KOPT-K1 (cell line): ENCODE data around the gene ASRGL1.

ENCODE experiments used
- H3K27ac ChIP-seq: fragments of 200-600 bp; sonication (generic); 2 replicates; pipeline ENCODE4 v1.5.1; 2016; ENCODE audit warnings: antibody characterized with exemption, mild to moderate bottlenecking, low read depth, low read length; ENCODE audit not compliant: poor library complexity, severe bottlenecking
- H3K36me3 ChIP-seq: fragments of 200-600 bp; sonication (generic); 2 replicates; pipeline ENCODE4 v1.5.1; 2017; ENCODE audit warnings: antibody characterized with exemption, mild to moderate bottlenecking, low read length, moderate library complexity; ENCODE audit not compliant: insufficient read depth
- H3K9me3 ChIP-seq: fragments of 200-600 bp; sonication (generic); 2 replicates; pipeline ENCODE4 v1.5.1; 2017; ENCODE audit warnings: antibody characterized with exemption, low read length, mild to moderate bottlenecking; ENCODE audit not compliant: insufficient read depth, poor library complexity, severe bottlenecking

The ASRGL1 gene

GRCh38 chr11:62430425-62430824 lies 93.2 kb downstream of the ASRGL1 start:
- Histone ChIP-seq H3K36me3 (no peaks in the 10 kb centered on the region), H3K27ac (no peak overlapping the region)

GRCh38 chr11:62431171-62431901 lies 94.1 kb downstream of the ASRGL1 start:
- H3K36me3 ChIP-seq, result no peaks in the 10 kb centered on the region
- no peak overlapping the region for H3K27ac ChIP-seq

More at GRCh38 chr11:62430425-62430824, 93.2 kb downstream of the ASRGL1 start:
- no peaks in the 10 kb centered on the region for H3K9me3 ChIP-seq

GRCh38 chr11:62432695-62433094 lies 95.4 kb downstream of the ASRGL1 start:
- Histone ChIP-seq H3K27ac (no peak overlapping the region), H3K36me3 (no peaks in the 10 kb centered on the region), H3K9me3 (no peaks in the 10 kb centered on the region)

More at GRCh38 chr11:62431171-62431901, 94.1 kb downstream of the ASRGL1 start:
- no peaks in the 10 kb centered on the region for H3K9me3 ChIP-seq

DNA sequence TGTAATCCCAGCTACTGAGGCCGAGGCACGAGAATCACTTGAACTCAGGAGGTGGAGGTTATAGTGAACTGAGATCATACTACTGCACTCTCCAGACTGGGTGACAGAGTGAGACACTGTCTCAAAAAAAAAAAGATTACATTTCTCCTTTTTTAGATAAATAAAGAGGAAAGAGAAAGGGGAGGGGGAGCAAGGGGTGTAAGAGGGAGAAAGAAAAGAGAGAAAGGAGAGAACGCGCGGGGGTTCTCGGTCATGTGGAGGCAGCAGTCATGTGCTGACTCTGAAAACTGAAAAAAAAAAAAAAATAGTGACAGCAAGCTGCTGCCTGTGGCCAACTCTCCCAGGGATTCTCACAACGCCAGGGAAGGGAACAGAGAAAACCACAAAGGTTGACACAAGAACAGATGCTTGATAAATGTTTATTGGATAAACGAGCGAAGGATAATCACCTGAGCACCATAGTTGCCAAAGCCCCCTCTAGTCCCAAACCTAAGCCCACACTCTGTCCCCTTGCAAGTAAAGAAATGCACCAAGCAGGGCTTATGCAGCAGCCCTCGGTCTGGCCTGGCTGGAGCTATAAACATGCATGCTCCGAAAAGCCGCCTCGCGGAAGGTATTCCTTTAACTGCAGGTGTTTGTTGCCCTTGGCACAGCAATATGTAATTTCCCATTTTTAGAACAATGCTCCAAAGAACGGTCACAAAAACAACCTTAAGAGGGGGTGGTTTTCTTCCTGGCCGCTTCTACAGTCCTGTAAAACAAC lies 96.1 kb downstream of the ASRGL1 start:
- no peak overlapping the region for H3K27ac ChIP-seq
- H3K9me3 ChIP-seq, result no peaks in the 10 kb centered on the region
- H3K36me3 ChIP-seq, result no peaks in the 10 kb centered on the region

DNA sequence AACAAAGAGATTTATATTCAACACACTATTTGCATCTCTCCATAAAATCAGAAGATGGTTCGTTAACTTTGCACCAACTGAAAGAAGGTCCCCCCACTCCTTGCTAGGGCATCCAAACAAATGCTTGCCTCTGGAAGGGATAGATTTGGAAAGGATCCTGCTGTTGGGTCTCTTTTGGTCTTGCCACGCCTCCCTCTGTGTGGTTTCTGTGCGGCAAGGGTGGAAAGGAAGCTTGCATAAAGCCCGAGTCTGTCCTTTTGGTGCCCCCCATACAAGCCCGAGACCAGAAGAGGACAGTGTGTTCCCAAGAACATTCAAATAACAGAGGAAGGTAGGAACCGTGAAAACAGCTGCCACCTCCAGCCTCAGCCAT lies 96.6 kb downstream of the ASRGL1 start:
- H3K27ac ChIP-seq, result no peak overlapping the region
- no peaks in the 10 kb centered on the region for H3K36me3 ChIP-seq
- no peaks in the 10 kb centered on the region for H3K9me3 ChIP-seq

DNA sequence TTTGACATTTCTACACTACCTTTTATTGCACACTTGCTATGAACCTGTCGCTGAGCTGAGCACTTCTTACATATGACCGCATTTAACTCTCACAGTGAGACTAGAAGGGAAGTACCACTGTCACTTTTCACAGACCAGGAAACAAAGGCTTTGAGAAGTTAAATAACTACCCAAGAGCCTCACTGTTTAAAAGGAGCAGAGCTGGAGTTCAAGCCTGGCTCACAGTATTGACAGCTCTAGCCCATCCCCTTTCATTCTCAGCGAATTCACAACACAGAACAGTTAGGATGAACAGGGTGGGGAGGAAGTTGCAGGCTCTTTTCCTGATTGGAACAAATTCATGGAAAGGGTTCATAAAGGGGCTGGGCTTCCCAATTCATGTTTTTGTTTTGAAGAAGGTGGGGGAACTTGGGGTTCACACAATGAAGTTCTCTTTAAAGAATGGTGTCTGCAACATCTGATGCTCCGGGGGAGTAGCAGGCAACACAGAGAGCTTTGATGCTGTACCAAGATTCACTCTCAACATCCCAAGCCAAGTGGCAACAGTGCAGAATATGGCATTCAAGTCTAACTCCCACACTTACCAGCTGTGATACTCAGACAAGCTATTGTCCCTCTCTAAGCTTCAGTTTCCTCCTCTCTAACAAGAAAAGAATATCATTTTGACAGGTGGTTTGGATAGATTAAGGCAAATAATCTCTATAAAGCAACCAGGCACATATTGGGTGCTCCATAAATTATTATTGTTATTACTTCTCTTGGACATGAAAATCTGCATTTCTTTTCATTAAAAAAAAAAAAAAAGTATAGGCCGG lies 98.8 kb downstream of the ASRGL1 start:
- Histone ChIP-seq H3K36me3 (no peaks in the 10 kb centered on the region), H3K9me3 (no peaks in the 10 kb centered on the region), H3K27ac (no peak overlapping the region)

DNA sequence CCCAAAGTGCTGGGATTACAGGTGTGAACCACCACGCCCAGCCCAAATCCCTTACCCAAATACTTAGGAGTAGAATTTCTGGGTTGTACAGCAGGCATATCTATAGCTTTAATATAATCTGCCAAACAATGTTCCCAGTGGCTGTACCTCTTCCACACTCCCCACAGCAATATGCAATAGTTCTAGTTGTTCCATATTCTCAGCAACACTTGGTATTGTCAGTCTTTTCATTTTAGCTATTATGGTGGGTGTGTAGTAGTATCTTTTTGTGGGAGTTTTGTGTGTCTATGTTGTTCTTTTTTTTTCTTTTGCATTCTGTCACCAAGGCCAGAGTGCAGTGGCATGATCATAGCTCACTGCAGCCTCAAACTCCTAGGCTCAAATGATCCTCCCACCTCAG lies 100.4 kb downstream of the ASRGL1 start:
- H3K36me3 ChIP-seq, result no peaks in the 10 kb centered on the region
- no peaks in the 10 kb centered on the region for H3K9me3 ChIP-seq
- no peak overlapping the region for H3K27ac ChIP-seq

DNA sequence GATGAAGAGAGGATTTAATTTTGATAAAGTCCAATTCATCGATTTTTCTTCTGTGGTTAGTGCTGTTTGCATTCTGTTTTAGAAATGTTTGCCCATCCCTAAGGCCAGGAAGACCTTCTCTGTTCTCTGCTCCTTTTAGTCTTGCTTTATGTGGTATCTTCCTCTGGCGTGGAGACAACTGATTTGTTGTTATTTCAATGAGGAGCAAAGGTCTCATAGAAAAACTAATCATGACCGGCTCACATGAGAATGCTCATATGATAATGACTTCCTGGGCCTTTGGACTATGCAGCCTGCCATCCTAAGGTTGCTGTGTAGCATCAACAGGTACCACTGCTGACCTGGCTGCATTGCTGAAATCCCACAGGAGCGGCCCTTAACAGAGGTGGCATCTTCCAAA lies 101.4 kb downstream of the ASRGL1 start:
- H3K27ac ChIP-seq, result no peak overlapping the region
- no peaks in the 10 kb centered on the region for H3K36me3 ChIP-seq
- no peaks in the 10 kb centered on the region for H3K9me3 ChIP-seq

DNA sequence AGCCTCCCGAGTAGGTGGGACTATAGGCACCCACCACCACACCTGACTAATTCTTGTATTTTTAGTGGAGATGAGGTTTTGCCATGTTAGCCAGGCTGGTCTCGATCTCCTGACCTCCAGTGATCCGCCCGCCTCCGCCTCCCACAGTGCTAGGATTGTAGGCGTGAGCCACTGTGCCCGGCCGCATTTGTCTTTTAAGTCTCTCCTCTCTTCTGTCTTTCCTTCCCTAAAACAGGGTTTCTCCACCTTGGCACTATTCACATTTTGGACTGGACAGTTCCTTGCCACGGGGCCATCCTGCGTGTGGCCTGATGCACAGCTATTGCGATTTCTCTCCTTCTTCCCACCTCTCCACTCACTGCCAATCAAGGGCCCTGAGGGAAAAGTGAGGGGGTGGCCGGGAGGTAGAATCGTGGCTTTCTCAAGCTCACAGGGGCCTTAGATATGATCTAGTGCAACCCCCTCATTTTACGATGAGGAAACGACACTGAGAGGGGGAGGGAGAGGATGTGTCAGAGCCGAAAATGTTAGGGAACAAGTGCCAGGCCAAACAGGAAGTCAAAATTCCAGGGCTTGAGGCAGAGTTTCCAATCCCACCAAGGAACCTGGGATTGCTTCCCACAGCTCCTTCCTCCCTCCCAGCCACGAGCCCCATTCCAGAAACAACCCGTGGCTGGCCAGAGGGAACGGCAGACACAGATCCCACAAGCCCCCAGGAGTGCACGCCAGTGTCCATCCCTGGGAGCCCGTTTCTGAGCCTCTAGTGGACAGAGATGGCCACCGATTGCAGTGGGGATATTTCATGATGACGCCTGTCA lies 102.7 kb downstream of the ASRGL1 start:
- Histone ChIP-seq H3K9me3 (no peaks in the 10 kb centered on the region), H3K36me3 (no peaks in the 10 kb centered on the region), H3K27ac (no peak overlapping the region)
